ENCODE data around the gene ADAM19. TPM values are rescaled to one million over a fixed set of nuclear protein-coding genes. Genes with fewer than 3 reads are reported as not detected.
A peak's percentile ranks its signal among the peaks of the same experiment; 100 is the strongest.

The ADAM19 gene
- total and polyA plus RNA-seq, 2 experiments from 2014 or later: 9.1 to 13.2 TPM

DNA sequence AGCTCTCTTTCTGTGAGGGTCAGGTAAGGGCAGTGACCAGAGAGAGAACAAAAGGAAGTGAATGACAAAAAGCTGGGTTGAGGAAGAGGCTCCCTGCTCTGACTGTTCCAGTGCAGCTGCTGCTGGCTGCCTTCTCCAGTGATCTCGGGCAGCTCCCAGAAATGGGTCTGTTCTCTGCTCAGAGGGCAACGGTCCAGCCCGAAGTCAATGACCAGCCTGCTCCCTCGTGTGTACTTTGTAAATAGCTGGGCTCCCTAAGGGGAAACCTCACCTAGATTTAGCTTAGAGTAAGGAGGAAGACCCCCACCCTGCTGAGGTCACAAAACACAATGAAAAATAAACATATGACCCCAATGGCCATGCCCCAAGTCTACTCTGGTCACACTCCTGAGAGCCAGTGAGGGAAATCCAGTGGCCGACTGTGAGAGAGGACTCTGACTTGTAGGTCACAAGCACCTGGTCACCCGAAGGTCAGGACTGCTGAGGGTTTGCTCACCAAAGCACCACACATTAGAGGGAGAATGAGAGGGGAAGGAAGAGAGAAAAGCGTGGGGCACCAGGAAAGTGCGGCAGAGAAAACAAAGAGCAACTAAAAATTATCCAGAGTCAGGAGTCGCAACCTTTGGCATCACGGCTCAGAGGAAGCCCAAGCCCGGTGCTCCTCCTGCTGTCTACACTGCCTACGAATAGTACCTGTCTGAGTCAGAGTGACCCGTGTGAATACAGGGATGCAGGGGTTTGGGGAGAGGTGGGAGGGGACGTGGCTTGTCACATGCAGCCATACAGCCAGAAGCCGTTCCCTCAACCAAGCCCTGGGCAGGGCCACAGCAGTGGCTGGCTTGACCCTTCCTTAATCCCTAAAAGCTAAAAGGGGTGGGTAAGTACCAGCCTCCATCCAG is 95.7 kb downstream of the ADAM19 start (continued):
- TF ChIP-seq, protein P1, sequence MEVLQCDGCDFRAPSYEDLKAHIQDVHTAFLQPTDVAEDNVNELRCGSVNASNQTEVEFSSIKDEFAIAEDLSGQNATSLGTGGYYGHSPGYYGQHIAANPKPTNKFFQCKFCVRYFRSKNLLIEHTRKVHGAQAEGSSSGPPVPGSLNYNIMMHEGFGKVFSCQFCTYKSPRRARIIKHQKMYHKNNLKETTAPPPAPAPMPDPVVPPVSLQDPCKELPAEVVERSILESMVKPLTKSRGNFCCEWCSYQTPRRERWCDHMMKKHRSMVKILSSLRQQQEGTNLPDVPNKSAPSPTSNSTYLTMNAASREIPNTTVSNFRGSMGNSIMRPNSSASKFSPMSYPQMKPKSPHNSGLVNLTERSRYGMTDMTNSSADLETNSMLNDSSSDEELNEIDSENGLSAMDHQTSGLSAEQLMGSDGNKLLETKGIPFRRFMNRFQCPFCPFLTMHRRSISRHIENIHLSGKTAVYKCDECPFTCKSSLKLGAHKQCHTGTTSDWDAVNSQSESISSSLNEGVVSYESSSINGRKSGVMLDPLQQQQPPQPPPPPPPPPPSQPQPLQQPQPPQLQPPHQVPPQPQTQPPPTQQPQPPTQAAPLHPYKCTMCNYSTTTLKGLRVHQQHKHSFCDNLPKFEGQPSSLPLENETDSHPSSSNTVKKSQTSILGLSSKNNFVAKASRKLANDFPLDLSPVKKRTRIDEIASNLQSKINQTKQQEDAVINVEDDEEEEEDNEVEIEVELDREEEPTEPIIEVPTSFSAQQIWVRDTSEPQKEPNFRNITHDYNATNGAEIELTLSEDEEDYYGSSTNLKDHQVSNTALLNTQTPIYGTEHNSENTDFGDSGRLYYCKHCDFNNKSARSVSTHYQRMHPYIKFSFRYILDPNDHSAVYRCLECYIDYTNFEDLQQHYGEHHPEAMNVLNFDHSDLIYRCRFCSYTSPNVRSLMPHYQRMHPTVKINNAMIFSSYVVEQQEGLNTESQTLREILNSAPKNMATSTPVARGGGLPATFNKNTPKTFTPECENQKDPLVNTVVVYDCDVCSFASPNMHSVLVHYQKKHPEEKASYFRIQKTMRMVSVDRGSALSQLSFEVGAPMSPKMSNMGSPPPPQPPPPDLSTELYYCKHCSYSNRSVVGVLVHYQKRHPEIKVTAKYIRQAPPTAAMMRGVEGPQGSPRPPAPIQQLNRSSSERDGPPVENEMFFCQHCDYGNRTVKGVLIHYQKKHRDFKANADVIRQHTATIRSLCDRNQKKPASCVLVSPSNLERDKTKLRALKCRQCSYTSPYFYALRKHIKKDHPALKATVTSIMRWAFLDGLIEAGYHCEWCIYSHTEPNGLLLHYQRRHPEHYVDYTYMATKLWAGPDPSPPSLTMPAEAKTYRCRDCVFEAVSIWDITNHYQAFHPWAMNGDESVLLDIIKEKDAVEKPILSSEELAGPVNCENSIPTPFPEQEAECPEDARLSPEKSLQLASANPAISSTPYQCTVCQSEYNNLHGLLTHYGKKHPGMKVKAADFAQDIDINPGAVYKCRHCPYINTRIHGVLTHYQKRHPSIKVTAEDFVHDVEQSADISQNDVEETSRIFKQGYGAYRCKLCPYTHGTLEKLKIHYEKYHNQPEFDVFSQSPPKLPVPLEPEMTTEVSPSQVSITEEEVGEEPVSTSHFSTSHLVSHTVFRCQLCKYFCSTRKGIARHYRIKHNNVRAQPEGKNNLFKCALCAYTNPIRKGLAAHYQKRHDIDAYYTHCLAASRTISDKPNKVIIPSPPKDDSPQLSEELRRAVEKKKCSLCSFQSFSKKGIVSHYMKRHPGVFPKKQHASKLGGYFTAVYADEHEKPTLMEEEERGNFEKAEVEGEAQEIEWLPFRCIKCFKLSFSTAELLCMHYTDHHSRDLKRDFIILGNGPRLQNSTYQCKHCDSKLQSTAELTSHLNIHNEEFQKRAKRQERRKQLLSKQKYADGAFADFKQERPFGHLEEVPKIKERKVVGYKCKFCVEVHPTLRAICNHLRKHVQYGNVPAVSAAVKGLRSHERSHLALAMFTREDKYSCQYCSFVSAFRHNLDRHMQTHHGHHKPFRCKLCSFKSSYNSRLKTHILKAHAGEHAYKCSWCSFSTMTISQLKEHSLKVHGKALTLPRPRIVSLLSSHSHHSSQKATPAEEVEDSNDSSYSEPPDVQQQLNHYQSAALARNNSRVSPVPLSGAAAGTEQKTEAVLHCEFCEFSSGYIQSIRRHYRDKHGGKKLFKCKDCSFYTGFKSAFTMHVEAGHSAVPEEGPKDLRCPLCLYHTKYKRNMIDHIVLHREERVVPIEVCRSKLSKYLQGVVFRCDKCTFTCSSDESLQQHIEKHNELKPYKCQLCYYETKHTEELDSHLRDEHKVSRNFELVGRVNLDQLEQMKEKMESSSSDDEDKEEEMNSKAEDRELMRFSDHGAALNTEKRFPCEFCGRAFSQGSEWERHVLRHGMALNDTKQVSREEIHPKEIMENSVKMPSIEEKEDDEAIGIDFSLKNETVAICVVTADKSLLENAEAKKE (CRISPR knock-in tag; IDR thresholded peaks at IDR 0.05): no peak
- no peak for TF ChIP-seq CREB1 (CRISPR knock-in tag; IDR thresholded peaks at IDR 0.05; ENCODE audit: low read depth)

- DNase-seq (ENCODE audit: low spot score) (no peak), ATAC-seq (peak; percentile 13; the same call in 2 of the 3 replicates)
- Histone ChIP-seq H2AFZ (no peak overlapping the region), H3K27me3 (ENCODE audit: insufficient read depth) (no peaks in the 10 kb centered on the region), H3K9me2 (ENCODE audit: insufficient read depth) (no peaks in the 10 kb centered on the region), H3K79me2 (replicated peaks; ENCODE audit: insufficient read depth) (no peaks in the 10 kb centered on the region), H3K4me2 (no peak overlapping the region), H4K20me1 (replicated peaks; ENCODE audit: insufficient read depth) (no peaks in the 10 kb centered on the region), H3K27ac (ENCODE audit: low read depth) (no peak overlapping the region), H3K4me3 (no peak overlapping the region), H3K4me1 (ENCODE audit: insufficient read depth) (peaks cover 9% of the 10 kb centered on the region), H3K36me3 (ENCODE audit: insufficient read depth) (no peaks in the 10 kb centered on the region), H3F3A (replicated peaks; ENCODE audit: low read depth) (no peaks in the 10 kb centered on the region)
- no peak overlapping the region; the same call in 1 of the 2 replicates for H3K27ac Mint-ChIP-seq
- no peaks in the 10 kb centered on the region for H3K27me3 Mint-ChIP-seq (ENCODE audit: insufficient read depth, low read depth, poor library complexity)
- peaks cover 9% of the 10 kb centered on the region for H3K36me3 Mint-ChIP-seq (ENCODE audit: low read depth)
- H3K4me3 Mint-ChIP-seq: no peak overlapping the region
- no peaks in the 10 kb centered on the region for H3K9me3 Mint-ChIP-seq
- H3K4me1 Mint-ChIP-seq: peaks cover 20% of the 10 kb centered on the region
- TF ChIP-seq, protein P2, sequence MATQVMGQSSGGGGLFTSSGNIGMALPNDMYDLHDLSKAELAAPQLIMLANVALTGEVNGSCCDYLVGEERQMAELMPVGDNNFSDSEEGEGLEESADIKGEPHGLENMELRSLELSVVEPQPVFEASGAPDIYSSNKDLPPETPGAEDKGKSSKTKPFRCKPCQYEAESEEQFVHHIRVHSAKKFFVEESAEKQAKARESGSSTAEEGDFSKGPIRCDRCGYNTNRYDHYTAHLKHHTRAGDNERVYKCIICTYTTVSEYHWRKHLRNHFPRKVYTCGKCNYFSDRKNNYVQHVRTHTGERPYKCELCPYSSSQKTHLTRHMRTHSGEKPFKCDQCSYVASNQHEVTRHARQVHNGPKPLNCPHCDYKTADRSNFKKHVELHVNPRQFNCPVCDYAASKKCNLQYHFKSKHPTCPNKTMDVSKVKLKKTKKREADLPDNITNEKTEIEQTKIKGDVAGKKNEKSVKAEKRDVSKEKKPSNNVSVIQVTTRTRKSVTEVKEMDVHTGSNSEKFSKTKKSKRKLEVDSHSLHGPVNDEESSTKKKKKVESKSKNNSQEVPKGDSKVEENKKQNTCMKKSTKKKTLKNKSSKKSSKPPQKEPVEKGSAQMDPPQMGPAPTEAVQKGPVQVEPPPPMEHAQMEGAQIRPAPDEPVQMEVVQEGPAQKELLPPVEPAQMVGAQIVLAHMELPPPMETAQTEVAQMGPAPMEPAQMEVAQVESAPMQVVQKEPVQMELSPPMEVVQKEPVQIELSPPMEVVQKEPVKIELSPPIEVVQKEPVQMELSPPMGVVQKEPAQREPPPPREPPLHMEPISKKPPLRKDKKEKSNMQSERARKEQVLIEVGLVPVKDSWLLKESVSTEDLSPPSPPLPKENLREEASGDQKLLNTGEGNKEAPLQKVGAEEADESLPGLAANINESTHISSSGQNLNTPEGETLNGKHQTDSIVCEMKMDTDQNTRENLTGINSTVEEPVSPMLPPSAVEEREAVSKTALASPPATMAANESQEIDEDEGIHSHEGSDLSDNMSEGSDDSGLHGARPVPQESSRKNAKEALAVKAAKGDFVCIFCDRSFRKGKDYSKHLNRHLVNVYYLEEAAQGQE (IDR thresholded peaks at IDR 0.05; ENCODE audit: unreplicated experiment): no peak
- no peak for TF ChIP-seq JUNB (IDR thresholded peaks at IDR 0.05; ENCODE audit: unreplicated experiment)
- TF ChIP-seq EZH2 (IDR thresholded peaks at IDR 0.05; ENCODE audit: low read depth, unreplicated experiment): no peak
- TF ChIP-seq ZNF331 (CRISPR knock-in tag; IDR thresholded peaks at IDR 0.05; ENCODE audit: low read depth): no peak
- TF ChIP-seq POLR2AphosphoS5 (IDR thresholded peaks at IDR 0.05; ENCODE audit: low read depth): no peak
These were observed 96.4 kb downstream of the ADAM19 start for GRCh38 chr5:157479166-157479565.

All from GM23338 (cell line).